IPS-11a (cell line): Measurements from ENCODE around the gene CD1B.
"Not testable (repeated sequence)": the region's sequence is repeated elsewhere in the genome, so short reads cannot be mapped to it uniquely, and the experiment has no call there.

Source experiments
- H3K4me3 ChIP-seq: one replicate; pipeline ENCODE4 v1.5.1; 2013; ENCODE audit warnings: low read depth, low read length, control low read depth

CD1B gene

GRCh38 chr1:158329300-158329699, 2.0 kb downstream of the CD1B start:
- no peak overlapping the region for H3K4me3 ChIP-seq

- no peak overlapping the region for H3K4me3 ChIP-seq
Observed at GRCh38 chr1:158328426-158328825, 2.9 kb downstream of the CD1B start.

DNA sequence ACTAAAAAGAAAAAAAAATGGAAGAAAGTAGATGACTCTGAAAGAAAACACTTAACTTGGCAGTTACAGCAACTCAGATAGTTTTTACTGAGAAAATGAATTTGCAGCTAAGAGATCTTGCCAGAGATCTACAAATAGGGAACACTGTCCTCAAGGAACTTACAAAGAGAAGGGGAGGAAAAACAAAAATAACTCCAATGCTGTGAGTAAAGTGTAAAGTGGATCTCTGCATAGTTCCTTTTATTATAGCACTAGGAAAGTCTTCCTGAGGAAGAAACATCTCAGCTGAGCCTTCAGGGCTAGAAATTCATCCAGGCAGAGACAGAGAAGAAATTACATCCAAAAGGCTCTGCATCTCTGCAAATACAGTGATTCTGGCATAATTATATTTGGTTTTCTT, 3.9 kb downstream of the CD1B start:
- no peak overlapping the region for H3K4me3 ChIP-seq

DNA sequence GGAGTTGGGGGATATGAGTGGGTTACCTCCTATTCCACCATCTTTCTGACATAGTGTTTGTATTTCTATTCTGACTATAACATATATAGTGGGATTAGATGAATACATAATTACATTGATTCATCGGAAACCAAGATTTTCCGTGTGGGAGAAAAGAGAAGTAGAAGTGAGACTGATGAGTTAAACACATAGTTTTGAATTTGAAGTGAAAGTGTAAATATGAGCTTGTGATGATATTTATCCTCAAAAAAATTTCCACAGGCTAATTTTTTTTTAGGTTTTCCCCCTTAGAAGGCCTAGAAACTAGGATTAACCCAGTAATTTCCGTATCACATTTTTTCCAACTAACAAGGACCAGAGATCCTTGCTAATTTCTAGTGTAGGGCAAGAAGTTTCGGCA, 6.9 kb downstream of the CD1B start:
- H3K4me3 ChIP-seq: no peak overlapping the region

GRCh38 chr1:158323866-158324265, 7.5 kb downstream of the CD1B start:
- no peak overlapping the region for H3K4me3 ChIP-seq

DNA sequence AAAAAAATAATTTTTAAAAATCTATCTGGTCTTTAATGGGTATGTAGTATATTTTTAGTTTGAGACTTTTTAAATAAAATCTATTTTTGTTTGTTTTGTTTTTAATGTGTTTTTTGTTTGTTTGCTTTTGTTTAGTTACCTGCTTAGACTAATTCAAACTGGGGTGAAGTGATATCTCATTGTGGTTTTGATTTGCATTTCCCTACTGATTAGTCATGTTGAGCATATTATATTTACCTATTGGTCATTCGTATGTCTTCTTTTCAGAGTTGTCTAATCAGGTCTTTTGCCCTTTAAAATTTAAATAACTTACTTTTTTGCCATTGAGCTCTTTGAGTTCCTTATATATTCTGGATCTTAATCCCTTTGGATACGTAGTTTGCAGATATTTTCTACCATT, 20.3 kb downstream of the CD1B start:
- no peak overlapping the region for H3K4me3 ChIP-seq

- no peak overlapping the region for H3K4me3 ChIP-seq
Observed at GRCh38 chr1:158310623-158311022, 20.7 kb downstream of the CD1B start.

- no peak overlapping the region for H3K4me3 ChIP-seq
Observed at GRCh38 chr1:158295791-158296190, 35.5 kb downstream of the CD1B start.

DNA sequence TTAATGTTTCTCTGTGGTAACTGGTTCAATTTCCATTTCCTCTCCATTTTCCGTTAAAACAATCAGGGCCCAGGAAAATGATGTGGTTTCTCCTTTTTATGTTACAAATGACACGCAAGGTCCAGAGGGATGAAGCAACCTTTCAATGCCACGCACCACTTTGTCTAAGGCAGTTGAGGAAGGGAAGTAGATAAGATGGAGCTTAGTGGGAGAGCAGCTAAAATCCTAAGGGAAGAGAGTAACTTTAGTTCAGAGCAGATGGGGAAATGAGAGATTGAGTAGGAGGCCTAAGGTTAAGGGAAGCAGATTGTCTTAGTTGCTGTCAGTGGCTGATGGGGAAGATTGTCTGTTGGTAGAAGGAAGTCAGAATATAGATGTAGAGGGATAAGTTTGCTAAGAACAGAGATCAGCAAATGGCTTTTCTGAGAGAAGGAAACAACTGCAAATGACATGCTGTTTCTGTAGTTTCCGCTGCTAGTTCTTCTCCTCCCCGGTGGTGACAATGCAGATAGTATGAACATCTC, 40.9 kb downstream of the CD1B start:
- H3K4me3 ChIP-seq: no peak overlapping the region

DNA sequence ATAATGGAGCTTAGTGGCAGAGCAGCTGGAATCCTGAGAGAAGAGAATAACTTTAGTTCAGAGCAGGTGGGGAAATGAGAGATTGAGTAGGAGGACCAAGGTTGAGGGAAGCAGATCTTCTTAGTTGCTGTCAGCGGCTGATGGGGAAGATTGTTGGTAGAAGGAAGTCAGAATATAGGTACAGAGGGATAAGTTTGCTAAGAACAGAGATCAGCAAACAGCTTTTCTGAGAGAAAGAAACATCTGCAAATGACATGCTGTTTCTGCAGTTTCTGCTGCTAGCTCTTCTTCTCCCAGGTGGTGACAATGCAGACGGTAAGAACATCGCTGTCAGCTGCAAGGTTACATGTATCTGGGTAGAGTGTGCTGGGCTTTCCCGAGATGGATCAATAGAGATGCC, 41.5 kb downstream of the CD1B start, which contains the start of gene CD1C:
Gene CD1C (plus strand): TSS at position 113 of the 400 bp plus-strand sequence. CDS start 142 bp downstream, at position 255.
- H3K4me3 ChIP-seq: no peak within 1 kb of the TSS

GRCh38 chr1:158286941-158287346, 44.4 kb downstream of the CD1B start:
- no peak overlapping the region for H3K4me3 ChIP-seq

DNA sequence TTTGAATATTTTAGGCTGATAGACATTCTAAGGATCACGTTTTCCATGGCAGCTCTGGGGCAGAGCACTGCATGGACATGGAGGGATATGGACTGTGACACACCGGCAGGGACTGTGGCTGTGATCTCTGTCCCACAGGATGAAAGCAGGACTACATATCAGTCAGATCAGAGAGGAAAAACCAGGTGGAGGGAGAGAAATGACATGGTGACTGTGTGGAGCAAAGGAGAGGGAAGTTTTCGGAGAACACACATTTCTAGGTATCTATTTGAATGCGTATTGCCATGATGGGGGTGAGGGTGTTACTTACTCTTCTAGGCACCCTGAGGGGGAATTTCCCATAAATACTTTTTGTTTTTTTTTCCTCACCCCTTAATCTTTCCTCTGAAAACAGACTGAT, 44.8 kb downstream of the CD1B start:
- H3K4me3 ChIP-seq: no peak overlapping the region

- H3K4me3 ChIP-seq: no peak overlapping the region
Observed at GRCh38 chr1:158285756-158286241, 45.5 kb downstream of the CD1B start.

- no peak overlapping the region for H3K4me3 ChIP-seq
Observed at GRCh38 chr1:158283965-158284364, 47.4 kb downstream of the CD1B start.

DNA sequence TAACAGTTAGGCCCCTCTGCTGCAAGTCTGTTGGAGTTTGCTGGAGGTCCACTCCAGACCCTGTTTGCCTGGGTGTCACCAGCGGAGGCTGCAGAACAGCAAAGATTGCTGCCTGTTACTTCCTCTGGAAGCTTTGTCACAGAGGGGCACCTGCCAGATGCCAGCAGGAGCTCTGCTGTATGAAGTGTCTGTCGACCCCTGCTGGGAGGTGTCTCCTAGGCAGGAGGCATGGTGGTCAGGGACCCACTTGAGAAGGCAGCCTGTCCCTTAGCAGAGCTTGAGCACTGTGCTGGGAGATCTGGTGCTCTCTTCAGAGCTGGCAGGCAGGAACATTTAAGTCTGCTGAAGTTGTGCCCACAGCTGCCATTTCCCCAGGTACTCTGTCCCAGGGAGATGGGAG, 48.9 kb downstream of the CD1B start:
- H3K4me3 ChIP-seq: not testable (repeated sequence)
